SK-N-SH treated with all-trans-retinoic acid at 6 μM for 48 hours (cell line): ENCODE data around the gene LIAS.

ENCODE experiments used
- ATAC-seq: fragments of 200-7000 bp; cut with Tn5 transposase; 3 replicates; pipeline ENCODE4 v1.9.1; 2020; ENCODE audit warnings: mild to moderate bottlenecking, moderate library complexity
- ARNTL ChIP-seq: fragments of 450-650 bp; formaldehyde crosslinking; IDR thresholded peaks from 2 replicates; pipeline ENCODE4 v1.5.0; 2020; ENCODE audit warnings: low read depth, mild to moderate bottlenecking, moderate library complexity, borderline replicate concordance
- BACH2 ChIP-seq: fragments of 250-450 bp; sonication (Bioruptor Pico); IDR thresholded peaks from 2 replicates; pipeline ENCODE4 v1.9.0; 2021; ENCODE audit warnings: mild to moderate bottlenecking, borderline replicate concordance
- CSDC2 ChIP-seq: fragments of 250-450 bp; sonication (Bioruptor Pico); IDR thresholded peaks from 2 replicates; pipeline ENCODE4 v1.5.0; 2020; ENCODE audit warnings: mild to moderate bottlenecking, moderate library complexity
- GLIS3 ChIP-seq: fragments of 250-450 bp; sonication (Bioruptor Pico); IDR thresholded peaks from 2 replicates; pipeline ENCODE4 v1.5.0; 2020; ENCODE audit warnings: mild to moderate bottlenecking, moderate library complexity
- ISL1 ChIP-seq: fragments of 250-450 bp; sonication (Bioruptor Pico); IDR thresholded peaks from 2 replicates; pipeline ENCODE4 v2.1.2; 2022; ENCODE audit warnings: mild to moderate bottlenecking, moderate library complexity
- OSR1 ChIP-seq: fragments of 250-450 bp; sonication (Bioruptor Pico); IDR thresholded peaks from 2 replicates; pipeline ENCODE4 v1.8.0; 2022; ENCODE audit warnings: moderate library complexity, mild to moderate bottlenecking, inconsistent platforms
- PPARA ChIP-seq: fragments of 250-450 bp; sonication (Bioruptor Pico); IDR thresholded peaks from 2 replicates; pipeline ENCODE4 v1.5.0; 2020; ENCODE audit warnings: mild to moderate bottlenecking, borderline replicate concordance
- RARB ChIP-seq: fragments of 250-450 bp; sonication (Bioruptor Pico); IDR thresholded peaks from 2 replicates; pipeline ENCODE4 v1.8.0; 2021; ENCODE audit warnings: mild to moderate bottlenecking, moderate library complexity
- SNAI2 ChIP-seq: fragments of 250-450 bp; sonication (Bioruptor Pico); IDR thresholded peaks from 2 replicates; pipeline ENCODE4 v1.5.0; 2020; ENCODE audit warnings: mild to moderate bottlenecking, moderate library complexity
- TCF4 ChIP-seq: fragments of 250-450 bp; sonication (Bioruptor Pico); IDR thresholded peaks from 2 replicates; pipeline ENCODE4 v1.8.0; 2021; ENCODE audit warnings: mild to moderate bottlenecking, moderate library complexity, borderline replicate concordance
- TOX ChIP-seq: fragments of 250-450 bp; sonication (Bioruptor Pico); IDR thresholded peaks from 2 replicates; pipeline ENCODE4 v1.8.0; 2021; ENCODE audit warnings: mild to moderate bottlenecking, moderate library complexity, borderline replicate concordance
- ZC3H10 ChIP-seq: fragments of 250-450 bp; sonication (Bioruptor Pico); IDR thresholded peaks from 2 replicates; pipeline ENCODE4 v1.5.1; 2021; ENCODE audit warnings: mild to moderate bottlenecking, moderate library complexity
- ZFP30 ChIP-seq: fragments of 450-650 bp; formaldehyde crosslinking; IDR thresholded peaks from 2 replicates; pipeline ENCODE4 v1.5.0; 2022; ENCODE audit warnings: mild to moderate bottlenecking, moderate library complexity
- ZNF565 ChIP-seq: fragments of 450-650 bp; formaldehyde crosslinking; conservative IDR thresholded peaks from 2 replicates; pipeline ENCODE4 v1.5.0; 2020; ENCODE audit warnings: low read depth, mild to moderate bottlenecking, moderate library complexity
- ZNF70 ChIP-seq: fragments of 450-650 bp; formaldehyde crosslinking; IDR thresholded peaks from 2 replicates; pipeline ENCODE4 v1.5.0; 2020; ENCODE audit warnings: mild to moderate bottlenecking, moderate library complexity
- ZNF8 ChIP-seq: fragments of 450-650 bp; formaldehyde crosslinking; IDR thresholded peaks from 2 replicates; pipeline ENCODE4 v1.5.0; 2020; ENCODE audit warnings: mild to moderate bottlenecking, moderate library complexity
- TF ChIP-seq, protein P1 (sequence below): fragments of 250-450 bp; sonication (Bioruptor Pico); IDR thresholded peaks from 2 replicates; pipeline ENCODE4 v1.5.1; 2020; ENCODE audit warnings: low read depth, mild to moderate bottlenecking, moderate library complexity
- TF ChIP-seq, protein P2 (sequence below): fragments of 250-450 bp; sonication (Bioruptor Pico); IDR thresholded peaks from 2 replicates; pipeline ENCODE4 v1.8.0; 2021; ENCODE audit warnings: low read depth, mild to moderate bottlenecking, moderate library complexity, borderline replicate concordance
- TF ChIP-seq, protein P3 (sequence below): fragments of 250-450 bp; sonication (Bioruptor Pico); IDR thresholded peaks from 2 replicates; pipeline ENCODE4 v1.5.0; 2020; ENCODE audit warnings: mild to moderate bottlenecking, moderate library complexity
- TF ChIP-seq, protein P4 (sequence below): fragments of 250-450 bp; sonication (Bioruptor Pico); IDR thresholded peaks from 2 replicates; pipeline ENCODE4 v1.8.0; 2020; ENCODE audit warnings: mild to moderate bottlenecking, moderate library complexity, borderline replicate concordance
- TF ChIP-seq, protein P5 (sequence below): fragments of 250-450 bp; sonication (Bioruptor Pico); IDR thresholded peaks from 2 replicates; pipeline ENCODE4 v1.5.1; 2021; ENCODE audit warnings: mild to moderate bottlenecking, moderate library complexity

The LIAS gene

DNA sequence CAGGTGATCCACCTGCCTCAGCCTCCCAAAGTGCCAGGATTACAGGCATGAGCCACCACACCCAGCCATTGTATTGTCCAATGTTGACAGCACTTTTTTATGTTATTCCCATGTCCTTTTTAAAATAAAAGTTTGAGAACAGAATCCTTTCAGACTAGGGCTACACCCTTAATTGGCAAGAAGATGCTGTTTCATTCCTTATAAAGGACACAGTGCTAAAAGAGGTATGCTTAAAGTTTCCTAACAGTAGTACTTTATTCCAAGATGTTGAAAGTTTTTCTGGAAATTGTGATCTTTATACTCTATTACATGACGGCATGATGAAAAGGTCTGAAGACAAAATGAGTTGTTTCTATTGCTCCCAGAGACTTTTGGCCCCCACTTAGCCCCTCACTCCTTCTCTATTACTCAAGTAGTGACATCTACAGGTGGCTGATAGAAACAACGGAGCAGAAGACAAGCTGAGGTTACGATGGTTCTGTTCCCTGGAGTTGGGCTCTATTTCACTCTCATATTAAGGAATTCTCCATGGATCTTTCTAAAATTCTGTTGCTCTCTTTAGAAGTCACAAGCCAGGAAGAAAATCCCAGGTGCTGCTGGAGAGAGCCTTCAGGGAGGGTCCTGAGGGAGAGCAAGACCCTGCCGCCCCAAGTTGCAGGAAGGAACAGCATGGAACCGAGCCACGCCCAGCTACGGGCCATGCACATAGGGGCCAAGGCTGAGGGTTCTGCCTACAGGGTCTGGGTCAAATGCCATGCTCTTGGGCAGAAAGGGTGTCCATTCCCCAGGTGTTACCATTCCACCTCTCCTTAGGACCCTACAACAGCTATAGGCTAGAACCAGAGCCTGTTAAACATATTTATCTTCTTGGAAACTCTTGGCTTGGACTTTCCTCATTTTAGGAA is 22.9 kb upstream of the LIAS start:
- TF ChIP-seq, protein P1, sequence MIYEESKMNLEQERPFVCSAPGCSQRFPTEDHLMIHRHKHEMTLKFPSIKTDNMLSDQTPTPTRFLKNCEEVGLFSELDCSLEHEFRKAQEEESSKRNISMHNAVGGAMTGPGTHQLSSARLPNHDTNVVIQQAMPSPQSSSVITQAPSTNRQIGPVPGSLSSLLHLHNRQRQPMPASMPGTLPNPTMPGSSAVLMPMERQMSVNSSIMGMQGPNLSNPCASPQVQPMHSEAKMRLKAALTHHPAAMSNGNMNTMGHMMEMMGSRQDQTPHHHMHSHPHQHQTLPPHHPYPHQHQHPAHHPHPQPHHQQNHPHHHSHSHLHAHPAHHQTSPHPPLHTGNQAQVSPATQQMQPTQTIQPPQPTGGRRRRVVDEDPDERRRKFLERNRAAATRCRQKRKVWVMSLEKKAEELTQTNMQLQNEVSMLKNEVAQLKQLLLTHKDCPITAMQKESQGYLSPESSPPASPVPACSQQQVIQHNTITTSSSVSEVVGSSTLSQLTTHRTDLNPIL, result no peak
- TF ChIP-seq CSDC2 (no peak), TCF4 (CRISPR knock-in tag) (no peak)
- TF ChIP-seq, protein P2, sequence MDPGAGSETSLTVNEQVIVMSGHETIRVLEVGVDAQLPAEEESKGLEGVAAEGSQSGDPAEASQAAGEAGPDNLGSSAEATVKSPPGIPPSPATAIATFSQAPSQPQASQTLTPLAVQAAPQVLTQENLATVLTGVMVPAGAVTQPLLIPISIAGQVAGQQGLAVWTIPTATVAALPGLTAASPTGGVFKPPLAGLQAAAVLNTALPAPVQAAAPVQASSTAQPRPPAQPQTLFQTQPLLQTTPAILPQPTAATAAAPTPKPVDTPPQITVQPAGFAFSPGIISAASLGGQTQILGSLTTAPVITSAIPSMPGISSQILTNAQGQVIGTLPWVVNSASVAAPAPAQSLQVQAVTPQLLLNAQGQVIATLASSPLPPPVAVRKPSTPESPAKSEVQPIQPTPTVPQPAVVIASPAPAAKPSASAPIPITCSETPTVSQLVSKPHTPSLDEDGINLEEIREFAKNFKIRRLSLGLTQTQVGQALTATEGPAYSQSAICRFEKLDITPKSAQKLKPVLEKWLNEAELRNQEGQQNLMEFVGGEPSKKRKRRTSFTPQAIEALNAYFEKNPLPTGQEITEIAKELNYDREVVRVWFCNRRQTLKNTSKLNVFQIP (CRISPR knock-in tag), result no peak
- 0 out of 3 replicates have a peak, but pooled peaks have one; percentile 32 for ATAC-seq

DNA sequence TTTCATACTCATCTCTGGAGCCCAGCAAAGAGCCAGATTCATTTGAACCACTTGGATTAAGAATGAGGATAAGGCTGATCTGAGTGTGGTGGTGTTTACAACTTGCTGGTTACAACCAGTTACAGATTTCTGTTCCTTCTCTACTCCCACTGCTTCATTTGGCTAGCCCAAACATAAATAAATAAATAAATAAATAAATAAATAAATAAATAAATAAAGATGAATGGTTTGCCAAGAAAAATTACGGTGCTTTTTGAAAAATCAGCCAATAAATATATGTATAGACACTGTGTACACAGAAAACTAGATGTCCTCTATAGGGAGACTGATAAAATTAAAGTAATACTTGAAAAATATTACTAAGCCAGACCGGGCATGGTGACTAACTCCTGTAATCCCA is 17.3 kb upstream of the LIAS start:
- TF ChIP-seq, protein P3, sequence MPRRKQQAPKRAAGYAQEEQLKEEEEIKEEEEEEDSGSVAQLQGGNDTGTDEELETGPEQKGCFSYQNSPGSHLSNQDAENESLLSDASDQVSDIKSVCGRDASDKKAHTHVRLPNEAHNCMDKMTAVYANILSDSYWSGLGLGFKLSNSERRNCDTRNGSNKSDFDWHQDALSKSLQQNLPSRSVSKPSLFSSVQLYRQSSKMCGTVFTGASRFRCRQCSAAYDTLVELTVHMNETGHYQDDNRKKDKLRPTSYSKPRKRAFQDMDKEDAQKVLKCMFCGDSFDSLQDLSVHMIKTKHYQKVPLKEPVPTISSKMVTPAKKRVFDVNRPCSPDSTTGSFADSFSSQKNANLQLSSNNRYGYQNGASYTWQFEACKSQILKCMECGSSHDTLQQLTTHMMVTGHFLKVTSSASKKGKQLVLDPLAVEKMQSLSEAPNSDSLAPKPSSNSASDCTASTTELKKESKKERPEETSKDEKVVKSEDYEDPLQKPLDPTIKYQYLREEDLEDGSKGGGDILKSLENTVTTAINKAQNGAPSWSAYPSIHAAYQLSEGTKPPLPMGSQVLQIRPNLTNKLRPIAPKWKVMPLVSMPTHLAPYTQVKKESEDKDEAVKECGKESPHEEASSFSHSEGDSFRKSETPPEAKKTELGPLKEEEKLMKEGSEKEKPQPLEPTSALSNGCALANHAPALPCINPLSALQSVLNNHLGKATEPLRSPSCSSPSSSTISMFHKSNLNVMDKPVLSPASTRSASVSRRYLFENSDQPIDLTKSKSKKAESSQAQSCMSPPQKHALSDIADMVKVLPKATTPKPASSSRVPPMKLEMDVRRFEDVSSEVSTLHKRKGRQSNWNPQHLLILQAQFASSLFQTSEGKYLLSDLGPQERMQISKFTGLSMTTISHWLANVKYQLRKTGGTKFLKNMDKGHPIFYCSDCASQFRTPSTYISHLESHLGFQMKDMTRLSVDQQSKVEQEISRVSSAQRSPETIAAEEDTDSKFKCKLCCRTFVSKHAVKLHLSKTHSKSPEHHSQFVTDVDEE (CRISPR knock-in tag), result no peak
- TF ChIP-seq ZNF565 (CRISPR knock-in tag) (no peak), SNAI2 (CRISPR knock-in tag) (no peak), CSDC2 (no peak), ZC3H10 (no peak), PPARA (no peak), ZNF8 (no peak), ARNTL (CRISPR knock-in tag) (no peak), RARB (CRISPR knock-in tag) (no peak), TOX (CRISPR knock-in tag) (no peak), ZFP30 (no peak), BACH2 (no peak), GLIS3 (CRISPR knock-in tag) (no peak), ISL1 (CRISPR knock-in tag) (no peak), ZNF70 (CRISPR knock-in tag) (no peak), OSR1 (CRISPR knock-in tag) (no peak)
- TF ChIP-seq, protein P4, sequence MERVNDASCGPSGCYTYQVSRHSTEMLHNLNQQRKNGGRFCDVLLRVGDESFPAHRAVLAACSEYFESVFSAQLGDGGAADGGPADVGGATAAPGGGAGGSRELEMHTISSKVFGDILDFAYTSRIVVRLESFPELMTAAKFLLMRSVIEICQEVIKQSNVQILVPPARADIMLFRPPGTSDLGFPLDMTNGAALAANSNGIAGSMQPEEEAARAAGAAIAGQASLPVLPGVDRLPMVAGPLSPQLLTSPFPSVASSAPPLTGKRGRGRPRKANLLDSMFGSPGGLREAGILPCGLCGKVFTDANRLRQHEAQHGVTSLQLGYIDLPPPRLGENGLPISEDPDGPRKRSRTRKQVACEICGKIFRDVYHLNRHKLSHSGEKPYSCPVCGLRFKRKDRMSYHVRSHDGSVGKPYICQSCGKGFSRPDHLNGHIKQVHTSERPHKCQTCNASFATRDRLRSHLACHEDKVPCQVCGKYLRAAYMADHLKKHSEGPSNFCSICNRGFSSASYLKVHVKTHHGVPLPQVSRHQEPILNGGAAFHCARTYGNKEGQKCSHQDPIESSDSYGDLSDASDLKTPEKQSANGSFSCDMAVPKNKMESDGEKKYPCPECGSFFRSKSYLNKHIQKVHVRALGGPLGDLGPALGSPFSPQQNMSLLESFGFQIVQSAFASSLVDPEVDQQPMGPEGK (CRISPR knock-in tag), result no peak
- TF ChIP-seq, protein P2 (CRISPR knock-in tag), result no peak
- TF ChIP-seq, protein P1, result no peak
- TF ChIP-seq, protein P5, sequence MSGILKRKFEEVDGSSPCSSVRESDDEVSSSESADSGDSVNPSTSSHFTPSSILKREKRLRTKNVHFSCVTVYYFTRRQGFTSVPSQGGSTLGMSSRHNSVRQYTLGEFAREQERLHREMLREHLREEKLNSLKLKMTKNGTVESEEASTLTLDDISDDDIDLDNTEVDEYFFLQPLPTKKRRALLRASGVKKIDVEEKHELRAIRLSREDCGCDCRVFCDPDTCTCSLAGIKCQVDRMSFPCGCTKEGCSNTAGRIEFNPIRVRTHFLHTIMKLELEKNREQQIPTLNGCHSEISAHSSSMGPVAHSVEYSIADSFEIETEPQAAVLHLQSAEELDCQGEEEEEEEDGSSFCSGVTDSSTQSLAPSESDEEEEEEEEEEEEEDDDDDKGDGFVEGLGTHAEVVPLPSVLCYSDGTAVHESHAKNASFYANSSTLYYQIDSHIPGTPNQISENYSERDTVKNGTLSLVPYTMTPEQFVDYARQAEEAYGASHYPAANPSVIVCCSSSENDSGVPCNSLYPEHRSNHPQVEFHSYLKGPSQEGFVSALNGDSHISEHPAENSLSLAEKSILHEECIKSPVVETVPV (CRISPR knock-in tag), result no peak
- TF ChIP-seq, all 23 proteins: peak for 0
- ATAC-seq, result no peak
